ENCODE measurements around the gene GPR152.

DNA sequence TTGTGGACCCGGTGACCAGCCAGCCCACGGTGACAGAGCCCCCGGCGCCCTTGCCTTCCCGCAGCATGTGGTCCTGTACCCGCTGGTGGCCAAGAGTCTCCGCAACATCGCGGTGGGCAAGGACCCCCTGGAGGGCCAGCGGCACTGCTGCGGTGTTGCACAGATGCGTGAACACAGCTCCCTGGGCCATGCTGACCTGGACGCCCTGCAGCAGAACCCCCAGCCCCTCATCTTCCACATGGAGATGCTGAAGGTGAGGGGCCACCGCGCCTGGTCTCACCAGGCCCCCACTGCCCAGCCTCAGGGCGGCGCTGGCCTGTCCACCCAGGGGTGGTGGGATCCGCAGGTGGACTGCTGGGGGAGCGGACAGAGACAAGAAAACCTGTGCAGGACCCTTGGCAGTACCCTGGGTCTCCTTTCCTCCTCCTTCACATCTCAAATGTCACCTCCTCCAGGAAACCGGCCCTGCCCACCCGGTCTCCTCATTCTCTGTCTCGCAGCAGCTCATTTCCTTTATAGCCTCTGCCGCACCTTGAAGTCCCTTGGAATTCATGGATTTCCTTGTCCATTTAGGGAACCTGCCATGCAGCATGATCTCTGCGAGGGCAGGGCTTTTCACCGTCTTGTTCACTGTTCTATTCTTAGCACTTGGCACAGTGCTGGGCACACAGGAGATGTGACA is 36.8 kb upstream of the GPR152 start:
- TF ChIP-seq, protein P1, sequence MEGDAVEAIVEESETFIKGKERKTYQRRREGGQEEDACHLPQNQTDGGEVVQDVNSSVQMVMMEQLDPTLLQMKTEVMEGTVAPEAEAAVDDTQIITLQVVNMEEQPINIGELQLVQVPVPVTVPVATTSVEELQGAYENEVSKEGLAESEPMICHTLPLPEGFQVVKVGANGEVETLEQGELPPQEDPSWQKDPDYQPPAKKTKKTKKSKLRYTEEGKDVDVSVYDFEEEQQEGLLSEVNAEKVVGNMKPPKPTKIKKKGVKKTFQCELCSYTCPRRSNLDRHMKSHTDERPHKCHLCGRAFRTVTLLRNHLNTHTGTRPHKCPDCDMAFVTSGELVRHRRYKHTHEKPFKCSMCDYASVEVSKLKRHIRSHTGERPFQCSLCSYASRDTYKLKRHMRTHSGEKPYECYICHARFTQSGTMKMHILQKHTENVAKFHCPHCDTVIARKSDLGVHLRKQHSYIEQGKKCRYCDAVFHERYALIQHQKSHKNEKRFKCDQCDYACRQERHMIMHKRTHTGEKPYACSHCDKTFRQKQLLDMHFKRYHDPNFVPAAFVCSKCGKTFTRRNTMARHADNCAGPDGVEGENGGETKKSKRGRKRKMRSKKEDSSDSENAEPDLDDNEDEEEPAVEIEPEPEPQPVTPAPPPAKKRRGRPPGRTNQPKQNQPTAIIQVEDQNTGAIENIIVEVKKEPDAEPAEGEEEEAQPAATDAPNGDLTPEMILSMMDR (IDR thresholded peaks at IDR 0.05; ENCODE audit: low read length), result no peak
- TF ChIP-seq EZH2 (optimal IDR thresholded peaks at IDR 0.05; ENCODE audit: low read depth, low read length), result no peak
